Hepatocyte (in vitro differentiated cells): ENCODE measurements around the gene AFF2. TPM values are rescaled to one million over a fixed set of nuclear protein-coding genes. Genes with fewer than 3 reads are reported as not detected.
"Not testable (repeated sequence)": the region's sequence is repeated elsewhere in the genome, so short reads cannot be mapped to it uniquely, and the experiment has no call there.

ENCODE experiments used
- DNase-seq: peaks from one replicate; pipeline ENCODE4 v3.0.0-alpha.2; 2016; ENCODE audit warnings: low spot score
- H2AFZ ChIP-seq: fragments of 200-600 bp; sonication (generic); 2 replicates; pipeline ENCODE4 v1.6.0; 2016; ENCODE audit warnings: antibody characterized with exemption, mild to moderate bottlenecking
- H3K27ac ChIP-seq: fragments of 200-600 bp; sonication (generic); 2 replicates; pipeline ENCODE4 v1.5.1; 2016; ENCODE audit warnings: mild to moderate bottlenecking
- H3K27me3 ChIP-seq: fragments of 200-600 bp; sonication (generic); 2 replicates; pipeline ENCODE4 v1.6.1; 2016
- H3K36me3 ChIP-seq: fragments of 200-600 bp; sonication (generic); replicated peaks from 2 replicates; pipeline ENCODE4 v1.5.1; 2016; ENCODE audit warnings: low read depth; ENCODE audit not compliant: insufficient read depth
- H3K4me1 ChIP-seq: fragments of 200-600 bp; sonication (generic); 2 replicates; pipeline ENCODE4 v1.5.1; 2016; ENCODE audit warnings: mild to moderate bottlenecking, moderate library complexity; ENCODE audit not compliant: insufficient read depth
- H3K4me2 ChIP-seq: fragments of 200-600 bp; sonication (generic); 2 replicates; pipeline ENCODE4 v1.6.0; 2016
- H3K4me3 ChIP-seq: fragments of 200-600 bp; sonication (generic); 2 replicates; pipeline ENCODE4 v1.5.1; 2016; ENCODE audit warnings: mild to moderate bottlenecking
- H3K79me2 ChIP-seq: fragments of 200-600 bp; sonication (generic); 2 replicates; pipeline ENCODE4 v1.6.0; 2017; ENCODE audit warnings: mild to moderate bottlenecking
- H3K9me2 ChIP-seq: fragments of 200-600 bp; sonication (generic); replicated peaks from 2 replicates; pipeline ENCODE4 v1.6.0; 2017; ENCODE audit warnings: mild to moderate bottlenecking; ENCODE audit not compliant: insufficient read depth
- H3K9me3 ChIP-seq: fragments of 200-600 bp; sonication (generic); 2 replicates; pipeline ENCODE4 v1.5.1; 2016; ENCODE audit warnings: low read depth, mild to moderate bottlenecking
- H4K20me1 ChIP-seq: fragments of 200-600 bp; sonication (generic); 2 replicates; pipeline ENCODE4 v1.6.0; 2016; ENCODE audit warnings: mild to moderate bottlenecking; ENCODE audit not compliant: insufficient read depth, poor library complexity, severe bottlenecking
- EZH2 ChIP-seq: fragments of 200-600 bp; sonication (generic); IDR thresholded peaks from 2 replicates; pipeline ENCODE4 v1.6.1; 2016; ENCODE audit warnings: antibody characterized with exemption, mild to moderate bottlenecking, borderline replicate concordance
- EZH2phosphoT487 ChIP-seq: fragments of 200-600 bp; sonication (generic); IDR thresholded peaks from one replicate; pipeline ENCODE4 v1.6.1; 2018; ENCODE audit warnings: antibody characterized with exemption, mild to moderate bottlenecking, low read depth, moderate library complexity; ENCODE audit not compliant: unreplicated experiment, severe bottlenecking
- WGBS: methylation state at CpG from one replicate; pipeline ENCODE4 v1.1.6; 2016; ENCODE audit warnings: low lambda C conversion rate; ENCODE audit errors: missing lambda C conversion rate; 5-methylcytosine and 5-hydroxymethylcytosine counted together
- polyA plus RNA-seq: library from polyadenylated mRNA; unstranded; fragments of >200 nt; fragmentation: Nextera tagmentation; extraction: Ambion mirVana; gene quantifications from 2 replicates; pipeline ENCODE4 v1.2.1, GENCODE V29; 2016
- total RNA-seq: library from RNA; depleted of rRNA; stranded (reverse); fragments of >200 nt; gene quantifications from 2 replicates; pipeline ENCODE4 v1.2.3, GENCODE V29; 2014
- TF ChIP-seq, protein P1 (sequence below): fragments of 200-600 bp; sonication (generic); IDR thresholded peaks from 2 replicates; pipeline ENCODE4 v1.5.1; 2016; ENCODE audit warnings: antibody characterized with exemption, mild to moderate bottlenecking; ENCODE audit not compliant: poor library complexity

The AFF2 gene
- total and polyA plus RNA-seq, 2 experiments from 2014 or later: 2.1 to 6.5 TPM

DNA sequence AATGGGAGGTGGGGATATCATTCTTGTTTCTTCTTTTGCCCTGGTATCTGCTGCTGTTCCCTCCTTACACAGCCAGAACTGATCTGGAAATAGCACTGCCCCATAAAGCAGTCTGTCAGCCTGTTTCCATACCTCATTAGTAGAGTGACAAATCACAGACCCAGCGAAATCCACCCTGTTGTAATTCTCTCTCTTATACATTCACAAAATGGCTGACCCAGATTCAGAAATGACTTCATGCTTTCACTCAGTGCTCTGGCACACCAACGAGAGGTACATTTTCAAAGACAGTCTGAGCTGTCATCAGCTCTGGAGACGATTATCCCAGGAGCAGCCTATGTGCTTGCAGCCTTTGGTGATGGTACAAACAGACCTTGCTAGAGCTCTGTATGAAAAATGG lies 164.6 kb downstream of the AFF2 start:
- no peak for TF ChIP-seq EZH2
- TF ChIP-seq, protein P1, sequence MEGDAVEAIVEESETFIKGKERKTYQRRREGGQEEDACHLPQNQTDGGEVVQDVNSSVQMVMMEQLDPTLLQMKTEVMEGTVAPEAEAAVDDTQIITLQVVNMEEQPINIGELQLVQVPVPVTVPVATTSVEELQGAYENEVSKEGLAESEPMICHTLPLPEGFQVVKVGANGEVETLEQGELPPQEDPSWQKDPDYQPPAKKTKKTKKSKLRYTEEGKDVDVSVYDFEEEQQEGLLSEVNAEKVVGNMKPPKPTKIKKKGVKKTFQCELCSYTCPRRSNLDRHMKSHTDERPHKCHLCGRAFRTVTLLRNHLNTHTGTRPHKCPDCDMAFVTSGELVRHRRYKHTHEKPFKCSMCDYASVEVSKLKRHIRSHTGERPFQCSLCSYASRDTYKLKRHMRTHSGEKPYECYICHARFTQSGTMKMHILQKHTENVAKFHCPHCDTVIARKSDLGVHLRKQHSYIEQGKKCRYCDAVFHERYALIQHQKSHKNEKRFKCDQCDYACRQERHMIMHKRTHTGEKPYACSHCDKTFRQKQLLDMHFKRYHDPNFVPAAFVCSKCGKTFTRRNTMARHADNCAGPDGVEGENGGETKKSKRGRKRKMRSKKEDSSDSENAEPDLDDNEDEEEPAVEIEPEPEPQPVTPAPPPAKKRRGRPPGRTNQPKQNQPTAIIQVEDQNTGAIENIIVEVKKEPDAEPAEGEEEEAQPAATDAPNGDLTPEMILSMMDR: no peak
- TF ChIP-seq EZH2phosphoT487: no peak
- Histone ChIP-seq H3K9me2 (no peaks in the 10 kb centered on the region), H2AFZ (no peak overlapping the region), H3K9me3 (no peaks in the 10 kb centered on the region), H3K27ac (no peak overlapping the region), H4K20me1 (no peaks in the 10 kb centered on the region), H3K27me3 (no peaks in the 10 kb centered on the region), H3K4me1 (no peaks in the 10 kb centered on the region), H3K4me3 (no peak overlapping the region), H3K79me2 (no peaks in the 10 kb centered on the region), H3K36me3 (peaks cover 4% of the 10 kb centered on the region), H3K4me2 (no peak overlapping the region)
- DNase-seq: no peak
- 59% methylated on average over 3 of the region's 3 CpGs for WGBS

DNA sequence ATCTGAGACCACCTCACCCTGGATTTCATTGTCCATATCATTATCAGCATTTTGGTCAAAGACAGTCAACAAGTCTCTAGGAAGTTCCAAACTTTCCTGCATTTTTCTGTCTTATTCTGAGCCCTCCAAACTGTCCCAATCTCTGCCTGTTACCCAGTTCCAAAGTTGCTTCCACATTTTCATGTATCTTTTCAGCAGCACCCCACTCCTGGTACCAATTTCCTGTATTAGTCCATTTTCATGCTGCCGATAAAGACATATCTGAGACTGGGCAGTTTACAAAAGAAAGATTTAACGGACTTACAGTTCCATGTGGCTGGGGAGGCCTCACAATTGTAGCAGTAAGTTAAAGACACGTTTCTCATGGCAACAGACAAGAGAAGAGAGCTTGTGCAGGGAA lies 168.8 kb downstream of the AFF2 start:
- H2AFZ ChIP-seq, H3K79me2 ChIP-seq, H3K4me3 ChIP-seq, DNase-seq, H3K9me3 ChIP-seq, H3K4me2 ChIP-seq, H3K9me2 ChIP-seq, H3K27ac ChIP-seq, H3K36me3 ChIP-seq, H4K20me1 ChIP-seq, H3K4me1 ChIP-seq, H3K27me3 ChIP-seq: not testable (repeated sequence)
- 68% methylated on average over 3 of the region's 3 CpGs for WGBS

DNA sequence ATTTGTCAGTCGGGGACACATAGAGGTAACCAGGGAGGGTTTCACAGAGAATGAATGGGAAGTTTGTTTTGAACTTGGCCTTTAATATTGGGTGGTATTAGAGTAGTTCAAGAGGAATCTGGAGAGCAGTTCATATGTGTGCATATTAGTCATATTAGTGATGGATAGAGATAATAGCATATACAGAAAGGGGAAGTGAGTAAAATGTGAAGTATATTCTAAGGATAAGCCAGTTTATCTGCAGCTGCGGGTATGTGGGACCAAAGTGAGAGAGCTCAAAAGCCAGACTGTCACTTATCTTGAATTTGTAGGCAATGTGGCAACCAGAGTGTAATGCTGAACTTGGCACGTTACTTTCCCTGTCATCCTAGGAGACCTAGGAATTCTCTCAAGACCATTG lies 169.9 kb downstream of the AFF2 start:
- H3K4me2 ChIP-seq: no peak overlapping the region
- no peaks in the 10 kb centered on the region for H4K20me1 ChIP-seq
- no peaks in the 10 kb centered on the region for H3K9me3 ChIP-seq
- H2AFZ ChIP-seq: no peak overlapping the region
- no peaks in the 10 kb centered on the region for H3K9me2 ChIP-seq
- no peaks in the 10 kb centered on the region for H3K4me1 ChIP-seq
- H3K79me2 ChIP-seq: no peaks in the 10 kb centered on the region
- 68% methylated on average over 3 of the region's 3 CpGs for WGBS
- no peak for TF ChIP-seq EZH2phosphoT487
- TF ChIP-seq, protein P1: no peak
- no peak for TF ChIP-seq EZH2
- no peaks in the 10 kb centered on the region for H3K36me3 ChIP-seq
- no peak for DNase-seq
- no peak overlapping the region for H3K27ac ChIP-seq
- no peaks in the 10 kb centered on the region for H3K27me3 ChIP-seq
- H3K4me3 ChIP-seq: no peak overlapping the region

DNA sequence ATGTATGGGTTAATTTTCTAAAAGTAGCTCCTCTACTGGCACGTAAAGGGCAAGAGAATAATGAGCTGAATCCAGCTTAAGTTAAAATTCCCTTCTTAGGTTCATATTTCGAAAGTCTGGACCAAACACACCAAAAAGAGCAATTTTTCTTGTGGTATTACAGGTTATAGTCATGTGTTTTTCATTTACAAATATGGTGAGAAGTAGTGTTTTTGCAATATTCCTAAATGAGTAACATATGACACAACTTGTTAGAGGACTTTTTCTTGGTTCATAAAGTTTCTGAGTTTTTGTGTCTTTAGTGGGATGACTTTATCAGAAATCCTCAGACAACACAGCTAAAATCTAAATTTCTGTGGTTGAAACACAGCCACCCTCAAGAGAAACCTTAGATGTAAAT lies 172.1 kb downstream of the AFF2 start:
- H4K20me1 ChIP-seq: no peaks in the 10 kb centered on the region
- H3K79me2 ChIP-seq: no peaks in the 10 kb centered on the region
- H3K27me3 ChIP-seq: no peaks in the 10 kb centered on the region
- TF ChIP-seq EZH2phosphoT487 (no peak), EZH2 (no peak)
- TF ChIP-seq, protein P1: no peak
- no peaks in the 10 kb centered on the region for H3K4me1 ChIP-seq
- no peak overlapping the region for H3K27ac ChIP-seq
- no peaks in the 10 kb centered on the region for H3K36me3 ChIP-seq
- DNase-seq: no peak
- no peak overlapping the region for H2AFZ ChIP-seq
- no peaks in the 10 kb centered on the region for H3K9me3 ChIP-seq
- H3K9me2 ChIP-seq: no peaks in the 10 kb centered on the region
- WGBS: 64% methylated on average over 2 of the region's 2 CpGs
- H3K4me3 ChIP-seq: no peak overlapping the region
- no peak overlapping the region for H3K4me2 ChIP-seq
